Stimulated activated CD8-positive, alpha-beta memory T cell treated with anti-CD3 and anti-CD28 coated beads, Interleukin-12 subunit alpha, Interleukin-12 subunit beta, amount 100 ng/mL, for 24 hours (primary cell): ENCODE measurements around the gene PARD6A.

Experiments
- DNase-seq: peaks from one replicate; pipeline ENCODE4 v3.0.0-alpha.2; 2020; ENCODE audit errors: extremely low read depth

PARD6A gene

DNA sequence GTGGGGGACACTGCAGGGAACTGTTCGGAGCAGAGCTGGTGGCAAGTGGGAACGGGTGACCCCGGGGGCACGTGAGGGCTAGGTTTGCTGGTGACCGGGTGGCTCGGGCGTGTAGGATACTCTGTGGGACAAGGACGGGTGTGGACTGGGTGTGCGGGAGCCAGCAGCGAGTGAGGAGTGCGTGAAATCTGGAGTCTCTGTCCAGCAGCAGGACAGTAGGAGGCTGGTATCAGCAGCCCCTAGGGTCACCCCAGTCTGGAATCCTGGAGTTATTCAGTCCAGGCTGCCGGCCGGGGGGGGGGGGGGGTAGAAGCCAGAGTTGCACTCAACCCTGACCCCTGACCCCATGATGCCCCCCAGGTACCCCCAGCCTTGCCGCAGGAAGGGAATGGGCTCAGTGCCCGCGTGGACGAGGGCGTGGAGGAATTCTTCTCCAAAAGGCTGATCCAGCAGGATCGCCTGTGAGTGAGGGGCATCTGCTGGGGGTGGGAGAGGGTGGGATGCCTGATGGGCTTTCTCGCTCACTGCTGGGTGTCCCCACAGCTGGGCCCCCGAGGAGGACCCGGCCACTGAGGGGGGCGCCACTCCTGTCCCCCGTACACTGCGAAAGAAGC lies 6.9 kb upstream of the PARD6A start:
- no peak for DNase-seq

DNA sequence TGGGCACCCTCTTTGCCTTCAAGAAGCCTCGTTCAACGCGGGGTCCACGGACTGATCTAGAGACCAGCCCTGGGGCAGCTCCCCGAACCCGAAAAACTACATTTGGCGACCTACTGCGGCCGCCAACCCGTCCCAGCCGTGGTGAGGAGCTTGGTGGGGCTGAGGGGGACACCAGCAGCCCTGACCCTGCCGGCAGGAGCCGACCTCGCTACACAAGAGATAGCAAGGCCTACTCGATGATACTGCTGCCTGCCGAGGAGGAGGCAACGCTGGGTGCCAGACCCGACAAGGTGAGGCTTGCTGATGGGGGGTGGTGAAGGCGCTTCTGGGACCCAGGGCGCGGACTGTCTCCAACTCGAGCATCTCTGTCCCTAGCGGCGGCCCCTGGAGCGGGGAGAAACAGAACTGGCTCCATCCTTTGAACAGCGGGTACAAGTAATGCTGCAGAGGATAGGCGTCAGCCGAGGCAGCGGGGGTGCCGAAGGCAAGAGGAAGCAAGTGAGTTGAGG lies 6.3 kb upstream of the PARD6A start:
- no peak for DNase-seq

DNA sequence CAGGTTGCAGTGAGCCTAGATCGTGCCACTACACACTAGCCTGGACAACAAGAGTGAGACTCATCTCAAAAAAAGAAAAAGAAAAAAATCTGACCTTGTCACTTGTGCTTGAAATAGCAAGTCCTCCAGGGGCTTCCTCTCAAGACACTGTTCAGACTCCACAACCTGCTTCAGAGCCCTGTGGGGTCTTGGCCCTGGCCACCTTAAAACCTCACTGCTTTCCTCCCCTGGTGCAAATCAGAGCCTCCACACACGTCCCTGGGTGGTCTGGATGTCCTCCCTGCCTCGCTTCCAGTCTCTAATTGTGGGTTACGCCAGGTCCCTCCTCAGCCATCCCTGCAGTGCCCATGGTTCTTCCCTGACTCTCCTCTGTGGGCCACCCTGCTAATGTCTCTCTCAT lies 5.4 kb upstream of the PARD6A start:
- no peak for DNase-seq

DNA sequence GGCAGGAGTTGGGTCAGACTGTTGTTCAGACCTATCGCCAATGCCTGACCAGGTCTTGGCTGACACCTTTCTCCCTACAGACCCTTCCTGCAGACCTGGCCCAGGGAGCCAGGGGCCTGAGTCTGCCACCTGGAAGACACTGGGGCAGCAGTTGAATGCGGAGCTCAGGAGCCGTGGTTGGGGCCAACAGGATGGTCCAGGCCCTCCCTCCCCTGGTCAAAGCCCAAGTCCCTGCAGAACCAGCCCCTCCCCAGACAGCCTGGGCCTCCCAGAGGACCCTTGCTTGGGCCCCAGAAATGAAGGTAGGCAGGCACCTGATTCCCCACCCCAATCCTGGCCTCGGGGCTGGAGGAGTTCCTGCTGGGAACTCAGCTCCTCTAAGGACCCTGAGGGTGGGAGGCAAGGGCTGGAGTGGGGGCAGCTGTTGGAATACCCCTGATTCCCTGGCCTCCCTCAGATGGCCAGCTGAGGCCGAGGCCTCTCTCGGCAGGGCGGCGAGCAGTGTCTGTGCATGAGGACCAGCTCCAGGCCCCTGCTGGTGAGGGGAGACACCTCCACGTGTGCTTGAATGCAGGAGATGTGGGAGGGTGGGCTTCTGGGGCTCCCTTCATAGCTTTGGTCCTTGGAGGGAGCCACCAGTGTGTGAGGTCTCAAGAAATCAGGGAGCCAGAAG lies 4.3 kb upstream of the PARD6A start:
- no peak for DNase-seq

DNA sequence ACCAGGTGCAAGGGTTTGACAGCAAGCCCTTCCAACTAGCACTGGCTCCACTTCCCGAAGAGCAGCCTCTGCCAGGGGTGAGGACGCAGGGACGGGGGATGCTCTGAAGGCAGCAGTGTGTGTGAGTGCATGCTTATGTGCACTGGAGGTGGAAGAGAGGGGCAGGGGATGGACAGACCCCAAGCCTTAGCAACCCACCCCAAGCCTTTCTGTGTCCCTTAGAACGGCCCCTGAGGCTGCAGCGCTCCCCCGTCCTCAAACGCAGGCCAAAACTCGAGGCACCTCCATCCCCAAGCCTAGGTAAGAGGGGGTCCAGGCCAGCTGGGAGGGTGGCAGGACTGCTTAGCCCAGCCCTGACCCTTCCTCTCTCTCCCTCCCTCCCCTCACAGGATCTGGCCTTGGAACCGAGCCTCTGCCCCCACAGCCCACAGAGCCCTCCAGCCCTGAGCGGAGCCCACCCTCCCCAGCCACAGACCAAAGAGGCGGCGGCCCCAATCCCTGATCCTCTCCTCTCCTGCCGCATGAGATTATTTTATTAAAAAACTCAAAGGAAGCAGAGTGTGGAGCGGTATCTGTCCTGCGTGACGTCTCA lies 3.6 kb upstream of the PARD6A start:
- DNase-seq, result no peak

DNA sequence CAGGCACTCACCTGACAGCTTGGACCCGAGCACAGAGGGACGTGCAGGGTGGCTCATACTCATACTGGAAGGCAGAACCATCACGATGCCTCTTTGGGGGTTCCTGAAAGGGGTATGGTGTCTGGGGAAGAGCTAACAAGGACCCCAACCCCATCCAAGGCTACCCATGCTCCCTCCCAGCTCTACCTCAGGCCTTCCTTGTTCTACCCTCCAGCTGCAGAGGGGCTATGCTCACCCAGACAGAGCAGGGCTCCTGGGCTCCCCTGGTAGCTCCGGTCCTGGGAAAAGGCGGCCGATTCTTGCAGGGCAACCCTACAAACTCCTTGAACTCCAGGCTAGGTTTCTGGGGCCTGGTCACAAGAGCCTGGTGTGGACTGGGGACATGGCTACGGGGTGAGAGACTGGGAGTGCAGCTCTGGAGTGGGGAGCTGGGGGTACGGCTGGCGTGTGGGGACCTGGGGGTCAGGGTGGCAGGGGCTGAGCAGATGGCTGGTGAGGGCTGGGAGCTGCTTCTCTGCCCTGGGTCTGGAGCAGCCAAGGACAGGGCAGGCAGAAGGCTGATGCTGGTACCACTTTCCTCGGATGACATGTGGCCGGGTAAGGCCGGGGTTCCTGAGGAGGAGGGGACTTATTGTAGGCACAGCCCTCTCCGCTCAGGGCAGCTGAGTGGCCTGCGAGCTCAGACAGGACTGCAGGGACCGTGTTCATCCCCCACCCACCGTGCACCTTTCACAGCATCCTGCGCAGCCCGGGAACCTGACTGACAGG lies 2.8 kb upstream of the PARD6A start:
- no peak for DNase-seq

DNA sequence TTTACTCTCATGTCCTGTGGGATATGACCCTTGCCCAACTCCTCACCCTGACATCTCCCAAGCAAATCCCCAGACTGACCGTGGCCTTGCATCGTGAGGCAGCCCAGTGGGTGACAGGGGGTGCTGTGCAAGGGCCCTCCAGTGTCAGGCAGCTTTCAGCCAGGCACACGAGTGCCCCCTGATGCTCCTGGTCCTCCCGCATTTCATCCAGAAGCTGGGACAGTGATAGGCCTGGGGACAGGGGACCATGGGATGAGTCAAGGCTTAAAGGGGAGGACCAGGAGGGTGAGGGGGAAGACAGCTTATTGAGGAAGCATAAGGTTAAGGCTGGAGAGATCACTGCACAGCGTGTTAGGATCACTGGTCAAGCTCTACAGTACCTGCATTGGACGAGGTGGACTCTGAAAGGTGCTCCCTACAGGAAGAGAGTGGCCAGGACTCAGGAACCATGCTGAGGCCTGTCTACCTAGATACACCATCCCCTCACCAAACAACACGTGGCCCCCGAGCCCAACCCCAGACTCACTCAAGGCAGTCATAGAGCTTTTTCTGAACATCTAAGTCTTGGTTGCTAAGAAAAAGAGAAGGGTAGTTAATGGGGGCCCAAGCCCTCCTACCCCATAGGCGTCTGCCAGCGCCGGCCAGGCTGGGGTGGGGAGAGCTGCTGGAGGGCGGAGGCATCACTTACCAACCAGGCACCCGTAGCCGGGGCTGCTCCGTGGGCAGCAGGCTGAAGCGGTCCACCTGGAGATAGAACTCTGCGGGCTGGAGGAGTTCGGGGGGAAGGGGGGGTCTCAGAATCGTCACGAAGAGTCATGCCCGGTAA lies 1.7 kb upstream of the PARD6A start:
- no peak for DNase-seq

DNA sequence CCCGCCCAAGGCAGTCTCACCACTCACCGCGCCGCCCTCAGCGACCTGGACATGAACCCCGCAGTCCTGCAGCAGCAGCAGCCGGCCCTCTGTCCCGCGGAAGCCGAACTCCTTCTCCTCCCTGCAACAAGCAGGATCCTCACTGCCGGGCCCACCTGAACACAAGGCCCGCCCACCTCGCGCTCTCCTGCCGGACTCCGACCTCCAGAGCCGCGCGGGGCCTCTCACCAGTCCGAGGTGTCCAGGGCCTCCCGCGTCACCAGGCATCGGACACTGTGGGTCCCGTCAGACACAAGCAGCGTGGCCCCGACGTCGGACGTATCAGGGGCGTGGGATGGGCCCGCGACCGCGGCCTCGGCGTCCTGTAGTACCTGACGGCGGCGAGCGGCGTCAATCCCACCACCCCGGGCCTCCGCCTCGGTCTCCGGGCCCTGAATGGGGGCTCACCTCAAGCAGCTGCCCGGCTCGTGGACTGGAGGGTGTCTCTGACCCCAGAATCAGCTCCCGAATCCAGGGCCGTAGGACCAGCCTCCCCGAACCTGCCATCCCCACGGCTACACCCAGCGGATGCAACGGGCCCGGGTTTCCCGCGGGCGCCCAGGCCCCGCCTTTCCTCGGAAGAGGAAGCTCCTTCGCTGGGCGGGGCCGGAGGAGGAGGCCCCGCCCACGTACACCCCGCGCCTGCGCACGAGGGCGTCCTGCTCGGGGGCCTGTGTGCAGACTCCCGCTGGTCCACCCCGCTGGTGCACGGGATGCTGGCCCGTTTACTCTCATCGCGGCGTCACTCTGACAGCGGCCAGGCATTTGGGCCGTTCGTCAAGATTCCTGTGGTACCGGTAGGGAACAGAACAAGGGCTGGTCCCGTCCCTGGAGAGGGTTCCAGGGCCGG lies 841 bp upstream of the PARD6A start, which contains the start of gene ACD:
ACD (minus strand) TSS at position 586 of the 889 bp plus-strand sequence; CDS start at position 546, 40 bp downstream.
- peak; percentile 83 for DNase-seq

DNA sequence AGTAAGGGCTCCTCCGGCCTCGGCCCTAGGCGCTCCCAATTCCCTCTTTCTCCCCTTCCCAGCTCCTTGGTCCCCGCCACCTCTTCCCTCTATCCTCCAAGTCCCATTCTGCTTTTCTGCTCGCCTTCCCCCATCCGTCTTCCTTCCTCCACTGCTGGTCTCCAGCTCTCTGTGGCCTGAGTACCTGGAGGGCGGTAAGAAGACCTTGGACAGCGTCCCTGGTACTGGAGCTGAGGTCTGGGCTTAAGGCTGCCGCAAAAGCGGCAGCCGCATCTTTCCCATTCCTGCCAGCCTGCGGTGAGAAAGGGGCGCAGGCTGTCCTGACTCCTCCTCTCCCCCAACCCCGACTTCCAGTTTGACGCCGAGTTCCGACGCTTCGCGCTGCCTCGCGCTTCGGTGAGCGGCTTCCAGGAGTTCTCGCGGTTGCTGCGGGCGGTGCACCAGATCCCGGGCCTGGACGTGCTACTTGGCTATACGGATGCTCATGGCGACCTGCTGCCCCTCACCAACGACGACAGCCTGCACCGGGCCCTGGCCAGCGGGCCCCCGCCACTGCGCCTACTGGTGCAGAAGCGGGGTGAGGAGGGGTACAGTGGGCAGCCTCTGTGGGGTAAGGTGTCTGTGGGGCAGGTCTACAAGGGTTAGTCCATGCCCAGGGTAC lies 471 bp downstream of the PARD6A start:
- DNase-seq, result no peak

DNA sequence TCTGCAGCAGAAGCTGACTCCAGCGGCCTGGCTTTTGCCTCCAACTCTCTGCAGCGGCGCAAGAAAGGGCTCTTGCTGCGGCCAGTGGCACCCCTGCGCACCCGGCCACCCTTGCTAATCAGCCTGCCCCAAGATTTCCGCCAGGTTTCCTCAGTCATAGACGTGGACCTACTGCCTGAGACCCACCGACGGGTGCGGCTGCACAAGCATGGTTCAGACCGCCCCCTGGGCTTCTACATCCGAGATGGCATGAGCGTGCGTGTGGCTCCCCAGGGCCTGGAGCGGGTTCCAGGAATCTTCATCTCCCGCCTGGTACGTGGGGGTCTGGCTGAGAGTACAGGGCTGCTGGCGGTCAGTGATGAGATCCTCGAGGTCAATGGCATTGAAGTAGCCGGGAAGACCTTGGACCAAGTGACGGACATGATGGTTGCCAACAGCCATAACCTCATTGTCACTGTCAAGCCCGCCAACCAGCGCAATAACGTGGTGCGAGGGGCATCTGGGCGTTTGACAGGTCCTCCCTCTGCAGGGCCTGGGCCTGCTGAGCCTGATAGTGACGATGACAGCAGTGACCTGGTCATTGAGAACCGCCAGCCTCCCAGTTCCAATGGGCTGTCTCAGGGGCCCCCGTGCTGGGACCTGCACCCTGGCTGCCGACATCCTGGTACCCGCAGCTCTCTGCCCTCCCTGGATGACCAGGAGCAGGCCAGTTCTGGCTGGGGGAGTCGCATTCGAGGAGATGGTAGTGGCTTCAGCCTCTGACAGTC lies 1.3 kb downstream of the PARD6A start:
- no peak for DNase-seq

DNA sequence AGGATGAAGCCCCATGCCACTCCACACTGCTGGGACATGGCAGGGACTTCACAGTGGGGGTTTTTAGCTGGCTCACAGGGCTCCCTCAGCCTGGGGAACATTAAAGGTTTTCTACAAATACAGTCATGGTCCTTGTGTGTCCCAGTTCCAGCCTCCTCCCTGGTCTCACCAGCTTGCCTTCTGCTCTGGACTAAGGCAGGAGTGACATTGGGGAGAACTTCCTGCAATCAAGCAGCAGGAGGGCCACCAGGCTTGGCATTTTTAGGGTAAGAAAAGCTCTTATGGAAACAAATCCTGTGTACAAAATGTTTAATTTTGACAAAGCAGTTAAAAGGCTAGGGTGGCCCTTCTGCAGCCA lies 1.9 kb downstream of the PARD6A start:
- no peak for DNase-seq

DNA sequence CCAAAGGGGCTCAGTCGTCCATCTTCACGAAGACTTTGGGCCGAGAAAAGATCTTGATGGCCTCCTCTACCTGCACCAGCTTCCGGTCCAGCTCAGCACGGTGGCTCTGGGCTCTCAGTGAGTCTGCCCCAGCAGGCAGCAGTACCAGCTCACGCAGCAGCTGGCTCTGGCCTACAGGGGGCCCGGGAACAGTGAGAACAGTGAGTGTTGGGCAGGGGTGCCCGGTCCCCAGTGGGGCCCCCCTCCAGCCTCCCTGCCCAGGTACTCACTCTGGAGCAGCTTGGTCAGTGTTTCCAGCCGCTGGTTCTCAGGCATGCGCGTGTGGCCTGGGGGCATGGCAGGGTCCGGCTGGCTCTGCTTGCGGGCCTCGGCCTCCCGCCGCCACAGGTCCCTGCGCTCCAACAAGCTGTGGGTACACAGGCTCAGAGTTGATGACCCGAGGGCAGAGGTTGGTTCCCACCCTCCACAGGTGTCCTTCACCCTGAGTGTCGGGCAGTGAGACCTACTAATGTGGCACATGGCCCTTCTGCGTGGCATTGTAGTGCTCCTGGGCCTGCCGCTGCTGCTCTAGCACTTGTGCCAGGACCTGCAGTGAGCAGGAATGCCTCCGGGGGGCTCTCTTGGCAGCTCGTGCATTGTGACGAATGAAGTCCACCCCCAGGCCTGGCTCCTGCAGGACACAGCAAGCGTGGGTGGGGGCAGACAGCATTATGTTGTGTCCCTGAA lies 2.6 kb downstream of the PARD6A start:
- no peak for DNase-seq

DNA sequence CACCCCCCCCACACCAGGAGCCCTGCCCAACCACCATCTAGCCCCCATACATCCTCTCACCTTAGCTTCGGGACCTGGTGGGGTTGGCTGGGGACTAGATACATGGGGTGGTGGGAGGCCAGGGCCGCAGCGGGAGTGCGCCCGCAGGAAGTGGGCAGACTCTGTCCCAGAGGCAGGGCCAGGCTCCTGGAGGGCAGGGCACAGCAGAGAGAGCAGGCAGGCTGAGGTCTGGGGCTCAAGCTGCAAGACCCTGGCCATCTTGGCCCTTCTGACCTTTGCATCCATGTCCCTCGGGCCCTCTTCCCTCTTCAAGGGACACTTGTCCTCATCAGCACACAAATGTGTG lies 3.1 kb downstream of the PARD6A start:
- DNase-seq, result no peak

DNA sequence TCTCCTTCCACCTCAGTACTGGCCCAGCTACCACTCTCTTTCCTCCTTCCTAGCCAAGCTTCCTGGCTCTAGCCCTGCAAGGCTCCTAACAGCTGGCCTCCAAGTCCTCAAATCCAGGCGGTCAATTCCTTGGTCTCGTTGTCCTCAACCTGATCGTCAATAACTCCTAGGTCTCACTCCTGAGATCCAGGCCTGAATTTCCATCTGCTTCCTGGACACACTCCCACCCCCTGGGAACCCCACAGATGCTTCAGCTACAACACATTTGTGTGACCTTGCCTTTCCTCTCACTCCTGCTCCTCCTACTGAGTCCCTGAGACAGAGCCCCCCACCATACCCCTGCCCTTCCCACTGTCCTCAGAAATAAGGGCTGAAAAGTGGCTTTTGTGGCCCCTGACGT lies 3.5 kb downstream of the PARD6A start:
- DNase-seq, result no peak

DNA sequence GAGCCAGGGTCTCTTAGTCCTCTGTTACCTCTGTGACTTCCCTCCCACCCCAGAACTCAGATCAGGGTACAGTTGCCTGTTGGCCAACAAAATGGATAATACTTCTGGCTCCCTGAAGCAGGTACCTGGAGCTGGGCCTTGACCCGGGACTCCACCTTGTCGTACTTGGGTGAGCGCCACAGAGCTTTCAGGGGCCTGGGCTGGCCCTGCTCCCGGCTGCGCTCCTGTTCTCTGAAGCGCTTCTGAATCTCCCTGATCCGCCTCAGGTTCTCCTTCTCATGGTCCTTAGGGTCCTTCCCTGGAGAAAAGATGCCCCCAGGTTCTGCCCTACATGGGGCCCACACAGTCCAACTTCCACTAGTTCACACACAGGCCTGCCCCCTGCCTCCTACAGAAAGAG lies 4.1 kb downstream of the PARD6A start:
- no peak for DNase-seq

DNA sequence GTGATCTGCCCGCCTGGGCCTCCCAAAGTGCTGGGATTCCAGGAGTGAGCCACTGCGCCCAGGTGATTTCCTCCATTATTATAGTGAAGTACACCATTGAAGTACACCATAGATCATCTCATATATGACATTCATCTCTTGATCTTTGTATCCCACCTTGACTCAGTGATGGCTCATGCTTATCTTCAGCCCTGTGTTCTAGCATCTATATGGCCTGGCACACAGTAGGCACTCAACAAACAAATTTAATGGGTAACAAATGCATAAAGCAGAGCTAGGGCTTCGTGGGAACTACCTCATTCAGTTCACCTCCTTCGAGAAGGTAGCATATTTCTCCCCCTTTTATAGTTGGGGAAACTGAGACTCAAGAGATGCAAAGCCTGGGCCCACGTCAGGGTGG lies 4.8 kb downstream of the PARD6A start:
- no peak for DNase-seq

DNA sequence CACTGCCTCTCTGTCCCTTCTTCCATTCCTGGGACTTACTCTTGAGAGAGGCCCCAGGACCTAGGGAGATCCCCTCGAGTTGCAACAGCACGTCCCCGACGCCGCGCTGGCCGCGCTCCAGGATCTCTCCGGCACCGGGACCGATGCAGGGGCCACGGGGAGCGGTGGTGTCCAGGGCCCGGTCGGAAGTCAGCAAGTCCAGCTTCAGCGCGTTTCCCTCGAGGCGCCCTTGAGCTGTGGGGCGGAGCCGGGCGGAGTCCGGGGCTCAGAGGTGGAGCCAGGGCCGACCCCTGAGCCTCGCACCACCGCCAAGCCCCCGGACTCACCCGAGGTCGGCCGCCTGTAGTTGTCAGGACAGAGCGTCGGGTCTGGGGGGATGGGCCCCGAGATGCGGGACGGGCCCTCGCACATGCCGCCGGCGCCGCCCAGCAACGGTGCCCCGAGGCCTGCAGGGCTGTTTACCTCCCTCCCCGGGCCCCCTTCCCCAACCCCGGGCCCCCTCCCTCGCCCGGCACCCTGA lies 5.3 kb downstream of the PARD6A start:
- no peak for DNase-seq
